ENCODE data around the gene DCT.
A peak's percentile ranks its signal among the peaks of the same experiment; 100 is the strongest.
"Not testable (repeated sequence)": the region's sequence is repeated elsewhere in the genome, so short reads cannot be mapped to it uniquely, and the experiment has no call there.

Gene DCT

DNA sequence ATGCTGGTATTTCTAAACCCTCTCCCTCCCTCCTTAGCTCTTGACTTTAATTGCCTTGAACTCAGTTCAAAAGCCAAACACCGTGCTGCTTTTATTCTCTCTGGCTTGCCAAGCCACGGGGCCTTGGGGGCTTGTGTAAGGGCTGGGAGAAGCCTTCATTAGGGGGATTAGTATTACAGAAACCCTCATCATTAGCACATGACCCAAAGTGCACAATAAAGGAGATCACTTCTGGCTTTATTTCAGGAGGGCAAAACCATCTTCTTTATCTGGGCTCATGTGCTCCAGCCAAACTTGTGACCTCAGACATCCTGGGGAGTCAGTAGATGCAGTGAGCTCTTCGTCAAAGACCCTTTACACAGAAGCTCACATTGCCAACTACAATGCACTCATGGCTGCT lies at the start of gene DCT:
TSS of gene DCT (minus strand) at position 67 of the 400 bp plus-strand sequence. CDS start 427 bp downstream, outside the sequence.
- DNase-seq, result no peak

DNA sequence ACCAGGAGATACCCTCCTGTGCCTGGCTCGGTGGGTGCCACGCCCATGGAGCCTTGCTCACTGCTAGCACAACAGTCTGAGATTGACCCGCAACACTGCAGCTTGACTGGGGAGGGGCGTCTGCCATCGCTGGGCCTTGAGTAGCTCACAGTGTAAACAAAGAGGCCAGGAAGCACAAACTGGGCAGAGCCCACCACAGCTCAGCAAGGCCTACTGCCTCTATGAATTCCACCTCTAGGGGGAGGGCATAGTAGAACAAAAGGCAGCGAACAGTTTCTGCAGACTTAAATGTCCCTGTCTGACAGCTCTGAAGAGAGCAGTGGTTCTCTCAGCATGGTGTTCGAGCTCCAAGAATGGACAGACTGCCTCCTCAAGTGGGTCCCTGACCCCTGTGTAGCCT lies 47.5 kb upstream of the DCT start:
- not testable (repeated sequence) for DNase-seq

DNA sequence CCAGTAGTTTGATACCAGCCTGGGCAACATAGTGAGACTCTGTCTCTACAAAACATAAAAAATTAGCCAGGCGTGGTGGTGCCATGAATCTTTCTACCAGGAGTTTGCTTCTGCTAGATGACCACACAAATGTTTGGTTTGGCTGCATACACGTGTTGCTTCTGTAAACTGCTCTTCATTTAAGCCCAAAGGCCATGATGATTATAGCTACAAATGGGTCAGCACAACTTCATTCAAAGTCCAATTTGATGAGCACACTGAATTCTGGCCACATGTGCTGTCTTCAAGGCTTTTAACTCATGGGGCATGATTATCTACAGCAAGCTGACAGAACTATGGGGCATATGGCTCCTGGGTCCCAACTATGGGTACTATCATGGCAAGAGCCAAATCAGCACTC lies 46.3 kb upstream of the DCT start:
- no peak for DNase-seq

DNA sequence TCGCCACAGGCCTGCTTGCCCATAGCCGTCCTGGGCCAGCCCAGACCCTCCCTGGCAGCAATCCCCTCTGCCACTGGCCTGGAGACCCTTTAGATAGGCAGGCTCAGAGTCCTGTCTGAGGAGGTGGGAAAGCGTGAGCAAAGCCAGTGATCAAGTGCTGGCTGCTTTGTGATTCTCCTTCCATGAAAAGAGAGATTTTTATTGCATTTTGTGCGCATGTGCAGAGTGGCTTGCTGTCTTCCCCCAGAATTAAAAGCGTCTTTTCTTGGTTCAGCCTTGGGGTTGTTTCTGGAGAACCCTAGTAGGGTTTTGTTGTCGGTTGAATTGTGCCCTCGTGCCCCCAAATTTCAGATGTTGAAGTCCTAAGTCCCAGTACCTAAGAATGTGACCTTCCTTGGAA lies 44.9 kb upstream of the DCT start:
- DNase-seq, result no peak

DNA sequence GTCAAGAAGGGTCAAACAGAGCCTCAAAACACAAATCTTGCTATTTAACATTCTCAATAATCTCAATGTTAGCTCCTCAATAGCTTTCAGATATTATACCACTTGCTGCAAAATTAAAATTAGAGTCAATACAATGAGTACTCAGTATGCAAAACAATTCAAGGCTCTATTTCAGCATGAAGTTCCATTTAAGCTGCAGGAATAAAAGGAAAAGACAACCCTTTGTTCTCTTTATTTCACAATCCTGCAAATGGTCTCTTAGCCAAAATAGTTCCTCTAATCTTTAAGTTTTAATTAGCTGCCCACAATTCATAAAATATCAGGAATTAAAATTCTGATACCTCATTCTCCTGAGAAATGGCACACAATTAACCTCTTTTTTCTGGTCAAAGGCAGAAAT lies 40.5 kb upstream of the DCT start:
- no peak for DNase-seq

DNA sequence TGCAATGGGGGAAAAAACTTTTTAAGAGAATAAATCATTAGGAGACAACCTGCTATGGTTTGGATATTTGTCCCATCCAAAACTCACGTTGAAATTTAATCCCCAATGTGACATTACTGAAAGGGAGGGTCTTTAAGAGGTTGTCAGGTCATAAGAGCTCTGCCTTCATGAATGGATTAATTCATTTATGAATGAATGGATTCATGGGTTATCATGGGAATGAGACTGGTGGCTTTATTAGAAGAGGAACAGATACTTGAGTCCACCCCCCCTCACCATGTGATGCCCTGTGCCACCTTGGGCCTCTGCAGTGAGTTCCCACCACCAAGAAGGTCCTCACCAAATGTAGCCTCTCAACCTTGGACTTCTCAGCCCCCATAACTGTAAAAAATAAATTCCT lies 37.0 kb upstream of the DCT start:
- DNase-seq, result no peak

DNA sequence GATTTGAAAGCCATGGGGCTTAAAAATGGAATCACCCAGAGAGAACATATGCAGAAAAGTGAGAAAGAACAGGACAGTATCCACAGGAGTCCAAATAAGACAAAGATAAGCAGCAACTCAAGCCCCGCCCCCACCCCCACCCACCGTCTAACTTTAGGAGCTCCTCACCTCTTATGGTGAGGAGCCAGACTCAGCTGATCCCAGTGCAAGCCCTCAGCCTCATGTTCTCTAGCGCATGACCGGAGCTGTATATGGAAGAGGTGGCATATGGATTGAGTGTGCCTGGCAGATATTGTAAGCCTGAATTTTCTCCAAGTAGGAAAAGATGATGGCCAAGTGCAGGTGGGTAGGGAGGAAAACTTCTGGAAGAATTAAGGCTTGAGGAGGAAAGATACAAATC lies 36.4 kb upstream of the DCT start:
- DNase-seq, result no peak

DNA sequence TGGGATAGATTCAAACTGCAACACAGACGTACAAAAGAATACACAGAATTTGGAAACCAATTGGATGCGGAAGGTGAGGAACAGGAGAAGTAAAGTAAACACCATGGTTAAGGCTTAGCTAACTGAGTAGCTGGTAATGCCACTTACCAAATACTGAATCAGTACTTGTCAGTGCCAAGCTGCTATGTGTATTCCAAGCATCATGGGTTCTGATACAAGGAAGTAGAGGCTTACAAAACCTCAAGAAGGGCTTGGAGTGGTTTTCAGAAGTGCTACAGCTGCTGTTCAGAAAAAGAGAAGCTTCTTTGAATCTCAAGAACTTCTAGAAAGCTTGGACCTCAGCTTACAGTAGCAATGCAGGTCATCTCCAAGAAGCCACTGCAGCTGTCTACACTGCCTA lies 35.9 kb upstream of the DCT start:
- DNase-seq, result no peak

DNA sequence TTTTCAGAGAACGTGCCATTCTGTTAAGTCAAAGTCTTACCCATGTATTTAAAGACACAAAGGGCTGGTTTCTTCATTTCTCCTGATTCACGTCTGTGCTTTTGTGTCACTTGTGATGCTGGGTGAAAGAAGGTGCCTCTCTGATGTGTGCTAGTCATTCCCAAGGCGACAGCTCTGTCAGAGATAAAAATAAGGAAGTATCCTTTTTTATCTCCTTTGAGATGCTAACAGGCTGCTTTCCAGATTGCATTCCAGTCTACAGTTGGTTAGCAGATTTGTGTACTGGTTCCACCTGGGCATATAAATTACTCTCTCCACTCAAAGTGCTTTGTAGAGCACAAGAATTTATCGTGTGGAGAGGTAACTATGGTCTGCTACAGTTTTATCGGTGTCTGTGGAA lies 33.5 kb upstream of the DCT start:
- DNase-seq, result no peak

DNA sequence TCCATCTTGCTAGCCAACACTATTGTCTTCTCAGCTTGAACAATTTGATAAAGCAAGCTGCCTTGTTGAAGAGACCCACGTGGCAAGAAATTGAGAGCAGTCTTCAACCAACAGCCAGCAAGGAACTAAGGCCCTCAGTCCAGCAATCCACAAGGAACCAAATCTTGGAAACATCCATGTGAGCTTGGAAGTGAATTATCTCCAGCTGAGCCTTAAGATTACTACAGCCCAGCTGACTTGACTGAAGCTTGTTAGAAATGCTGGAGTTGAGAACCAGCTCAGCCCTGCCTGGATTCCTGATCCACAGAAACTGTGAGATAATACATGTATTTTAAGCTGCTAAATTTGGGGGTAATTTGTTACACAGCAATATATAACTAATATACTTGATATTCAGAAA lies 26.2 kb upstream of the DCT start:
- no peak for DNase-seq

DNA sequence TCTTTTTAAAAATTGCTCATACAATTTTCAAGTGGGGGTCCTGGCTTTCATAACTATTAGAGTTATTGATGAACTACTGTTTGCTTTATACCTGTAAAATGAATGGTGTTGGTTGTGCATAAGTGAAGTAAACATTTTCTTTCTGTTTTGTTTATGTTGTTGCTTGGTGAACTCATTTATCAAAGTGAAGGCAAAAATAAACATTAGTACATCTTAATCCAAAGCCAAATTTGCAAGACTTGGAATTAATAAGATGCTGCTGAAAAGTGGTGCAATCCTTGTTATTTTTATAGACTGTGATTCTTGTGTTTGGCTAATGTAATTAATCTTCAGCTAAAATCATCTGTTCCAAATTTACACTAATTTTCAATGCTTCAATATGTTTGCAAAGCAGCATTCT lies 24.4 kb upstream of the DCT start:
- DNase-seq, result no peak

DNA sequence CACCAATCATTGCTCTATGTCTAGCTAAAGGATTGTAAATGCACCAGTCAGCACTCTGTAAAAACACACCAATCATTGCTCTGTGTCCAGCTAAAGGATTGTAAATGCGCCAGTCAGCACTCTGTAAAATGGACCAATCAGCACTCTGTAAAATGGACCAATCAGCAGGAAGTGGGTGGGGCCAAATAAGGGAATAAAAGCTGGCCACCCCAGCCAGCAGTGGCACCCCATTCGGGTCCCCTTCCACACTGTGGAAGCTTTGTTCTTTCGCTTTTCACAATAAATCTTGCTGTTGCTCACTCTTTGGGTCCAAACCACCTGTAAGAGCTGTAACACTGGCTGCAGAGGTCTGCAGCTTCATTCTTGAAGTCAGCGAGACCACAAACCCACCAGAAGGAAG lies 19.3 kb upstream of the DCT start:
- DNase-seq, result not testable (repeated sequence)

DNA sequence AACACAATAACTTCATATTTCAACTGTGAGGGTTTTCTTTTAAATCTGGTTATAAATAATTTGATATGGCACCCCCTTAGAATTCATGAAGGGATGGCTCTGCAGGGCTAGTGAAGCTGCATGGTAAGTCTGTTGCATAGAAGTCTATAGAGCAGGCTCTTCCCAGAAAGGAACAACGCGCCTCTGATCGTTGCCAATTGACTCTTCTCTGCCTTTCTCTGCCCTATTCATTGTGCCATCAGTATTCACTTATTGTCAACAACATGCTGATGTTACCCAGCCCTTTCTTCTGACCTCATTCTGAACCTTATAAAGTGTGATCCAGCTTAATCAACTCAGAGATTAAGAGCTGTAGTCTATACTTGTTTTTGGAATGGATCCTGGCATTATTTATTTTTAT lies 16.3 kb upstream of the DCT start:
- DNase-seq, result no peak

DNA sequence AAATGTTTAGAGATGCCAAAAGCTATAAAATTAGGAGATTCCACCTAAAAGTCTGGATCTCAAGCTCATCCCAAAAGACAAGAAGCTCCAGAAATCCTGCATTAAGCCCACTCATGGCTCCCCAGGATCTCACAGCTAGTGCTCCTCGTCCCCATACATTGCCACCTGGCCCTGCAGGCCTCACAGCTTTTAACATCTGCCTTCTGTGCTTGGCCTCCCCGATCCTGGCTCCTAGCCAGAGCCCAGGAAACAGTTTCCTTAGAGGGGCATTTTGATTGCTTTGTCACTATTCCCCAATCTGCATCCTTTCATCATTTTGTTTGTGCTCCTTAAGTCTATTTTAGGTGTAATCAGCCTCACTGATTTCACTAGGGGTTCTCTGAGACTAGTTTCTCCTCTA lies 14.5 kb upstream of the DCT start:
- no peak for DNase-seq

DNA sequence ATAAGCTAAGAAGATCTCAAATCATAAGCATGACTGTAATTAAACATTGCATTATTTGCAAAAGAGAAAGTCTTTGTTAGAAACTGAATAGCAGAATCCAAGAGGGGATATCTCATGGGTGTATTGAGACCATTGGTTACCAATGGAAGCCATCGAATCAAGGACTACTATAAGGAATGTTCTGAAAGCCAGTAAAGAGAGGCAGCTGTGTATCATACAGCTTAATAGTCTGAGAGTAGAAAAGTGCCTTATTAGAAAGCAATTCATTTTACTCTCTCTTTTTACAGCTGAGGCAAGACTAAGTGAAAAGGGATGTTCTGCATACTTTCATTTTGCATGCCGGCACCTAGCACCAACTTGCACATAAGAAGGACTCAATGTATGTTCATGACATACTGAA lies 7.6 kb upstream of the DCT start:
- no peak for DNase-seq

DNA sequence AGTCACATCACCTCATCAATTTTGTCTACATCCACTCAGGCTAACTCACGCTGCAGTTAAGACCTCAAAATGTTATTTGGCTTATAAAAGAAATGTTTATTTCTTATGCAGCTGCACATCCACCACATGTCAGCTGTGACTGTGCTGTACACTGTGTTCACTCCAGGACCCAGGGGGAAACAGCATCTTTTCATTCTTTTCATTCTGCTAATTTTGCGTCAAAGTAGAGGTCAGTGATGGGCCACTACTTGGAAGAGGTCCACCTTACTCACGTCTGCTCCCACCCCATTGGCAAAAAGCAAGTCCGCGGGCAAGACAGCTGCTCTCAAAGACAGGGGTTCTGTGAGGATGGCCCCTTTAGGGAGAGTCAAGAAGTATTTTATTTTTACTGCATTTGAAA lies 4.5 kb upstream of the DCT start:
- DNase-seq, result no peak

DNA sequence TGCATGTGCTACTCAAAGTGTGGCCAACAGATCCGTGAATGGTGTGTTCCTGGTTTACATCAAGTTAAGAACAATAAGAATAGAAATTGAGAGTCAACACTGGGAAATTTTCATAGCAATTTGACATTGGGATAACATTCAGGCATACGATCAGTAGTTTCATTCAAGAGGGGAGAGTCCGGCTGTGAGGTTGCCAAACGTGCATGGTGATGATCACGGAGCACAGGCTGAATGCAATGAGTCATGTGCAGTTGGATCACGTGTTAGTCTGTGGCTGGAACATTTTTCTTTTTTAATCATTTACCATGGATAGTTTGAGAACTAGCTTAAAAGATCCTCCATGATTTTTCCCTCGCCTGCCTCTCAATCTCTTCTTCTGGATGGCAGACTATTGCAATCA lies 2.5 kb upstream of the DCT start:
- no peak for DNase-seq

DNA sequence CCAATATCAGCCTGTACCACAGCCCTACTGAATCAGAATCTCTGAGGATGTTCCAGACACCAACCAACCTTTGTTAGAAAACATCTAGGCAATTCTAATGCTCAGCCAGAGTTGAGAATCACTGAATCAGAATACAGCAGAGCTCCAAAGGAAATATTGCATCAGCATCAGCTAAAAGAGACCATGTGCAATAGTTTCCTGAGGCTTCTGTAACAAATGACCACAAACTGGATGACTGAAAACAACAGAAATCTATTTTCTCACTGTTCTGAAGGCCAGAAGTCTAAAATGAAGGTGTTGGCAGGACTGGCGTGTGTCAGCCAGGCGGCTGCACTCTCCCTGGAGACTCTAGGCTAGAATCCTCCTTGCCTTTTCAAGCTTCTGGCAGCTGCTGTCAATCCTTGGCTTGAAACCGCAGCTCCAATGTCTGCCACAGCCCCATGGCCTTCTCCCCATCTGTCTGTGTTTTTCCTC lies 1.2 kb upstream of the DCT start:
- DNase-seq, result no peak

DNA sequence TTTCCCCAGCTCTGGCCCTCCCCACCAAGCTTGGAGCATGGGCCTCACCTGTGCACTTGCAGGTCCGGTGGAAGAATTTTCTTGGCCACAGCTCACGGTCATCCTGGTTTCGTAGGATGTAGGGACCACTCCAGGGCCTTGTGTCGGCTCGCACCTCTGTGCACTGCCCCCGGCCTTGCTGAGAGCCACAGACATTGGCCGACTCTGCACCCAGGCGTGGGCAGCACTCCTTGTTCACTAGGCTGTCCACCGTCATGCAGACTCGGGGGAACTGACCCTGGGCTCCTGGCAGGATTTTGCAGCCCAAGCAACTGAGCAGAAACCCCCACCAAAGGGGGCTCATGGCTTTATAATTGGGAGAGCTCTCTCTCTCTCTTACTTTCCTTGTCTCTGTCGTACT lies 569 bp downstream of the DCT start:
- DNase-seq, result no peak

DNA sequence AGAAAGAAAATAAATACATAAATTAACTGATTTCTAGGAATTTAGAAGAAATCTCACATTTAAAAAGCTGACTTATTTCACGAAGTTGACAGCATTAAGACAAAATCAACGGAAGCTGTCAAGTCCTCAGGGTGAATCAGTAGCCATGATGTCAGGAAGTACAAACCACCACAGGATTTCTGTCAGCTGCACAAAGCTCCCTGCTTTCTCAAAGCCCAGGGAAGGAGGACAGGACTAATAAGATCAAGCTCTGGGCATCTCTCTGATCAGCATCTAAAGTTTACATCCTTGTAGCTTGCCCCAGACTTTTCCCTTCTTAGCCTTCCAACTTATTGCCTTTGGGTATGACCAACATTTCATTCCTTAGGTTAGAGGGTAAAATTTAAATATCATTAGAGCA lies 9.4 kb downstream of the DCT start:
- DNase-seq, result no peak

DNA sequence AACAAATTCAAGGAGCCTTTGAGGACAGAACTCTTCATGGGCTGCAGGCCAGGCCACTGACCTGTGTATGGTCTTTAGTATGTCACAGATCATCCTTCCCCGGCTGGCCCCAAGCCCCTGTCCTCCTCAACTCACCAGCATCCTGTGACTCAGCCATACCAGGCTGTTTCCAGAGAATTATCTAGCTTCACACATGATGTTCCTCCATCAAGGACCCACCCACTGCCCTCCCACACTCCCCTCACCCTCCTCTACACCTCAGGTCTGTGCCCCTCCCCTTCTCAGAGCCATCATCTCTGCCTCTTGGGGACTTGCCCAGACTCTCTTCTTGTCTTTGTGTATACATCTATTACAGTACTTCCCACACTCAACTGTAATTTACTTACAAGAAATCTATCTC lies 14.7 kb downstream of the DCT start:
- DNase-seq, result peak; percentile 3

DNA sequence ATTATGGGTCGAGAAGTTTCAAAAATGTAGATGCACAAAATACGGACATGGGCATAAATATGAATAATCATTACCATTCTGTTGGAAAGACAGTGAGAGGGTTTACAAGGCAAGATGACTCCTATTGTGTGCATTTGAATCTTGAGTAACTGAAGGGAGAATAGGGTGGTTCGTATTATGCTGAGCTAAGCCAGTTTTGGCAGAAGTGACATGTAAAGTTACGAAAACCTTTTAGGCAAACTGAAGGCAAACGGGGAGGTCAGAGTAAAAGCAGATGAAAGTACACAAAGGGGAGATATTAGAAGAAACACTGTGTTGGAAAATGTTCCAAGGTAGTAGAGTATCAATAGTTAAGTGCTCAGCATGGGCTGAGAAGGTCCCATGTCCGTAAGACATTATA lies 16.8 kb downstream of the DCT start:
- no peak for DNase-seq

DNA sequence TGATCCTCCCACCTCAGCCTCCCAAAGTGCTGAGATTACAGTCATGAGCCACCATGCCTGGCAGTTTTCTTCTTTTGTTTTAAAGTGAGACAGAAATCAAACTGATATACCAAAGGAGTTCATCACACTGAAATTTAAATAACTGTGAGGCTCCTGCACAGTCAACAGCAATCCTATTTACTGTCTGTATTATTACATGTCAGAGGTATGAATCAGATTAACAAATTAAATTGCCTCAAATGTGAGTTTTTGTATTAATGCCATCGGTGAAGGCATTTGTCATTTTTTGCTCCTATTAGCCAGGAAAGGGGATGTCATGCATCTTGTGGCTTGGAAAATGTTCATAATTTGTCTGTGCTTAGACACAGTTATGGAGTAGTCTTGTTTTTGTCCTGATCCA lies 20.4 kb downstream of the DCT start:
- DNase-seq, result no peak

DNA sequence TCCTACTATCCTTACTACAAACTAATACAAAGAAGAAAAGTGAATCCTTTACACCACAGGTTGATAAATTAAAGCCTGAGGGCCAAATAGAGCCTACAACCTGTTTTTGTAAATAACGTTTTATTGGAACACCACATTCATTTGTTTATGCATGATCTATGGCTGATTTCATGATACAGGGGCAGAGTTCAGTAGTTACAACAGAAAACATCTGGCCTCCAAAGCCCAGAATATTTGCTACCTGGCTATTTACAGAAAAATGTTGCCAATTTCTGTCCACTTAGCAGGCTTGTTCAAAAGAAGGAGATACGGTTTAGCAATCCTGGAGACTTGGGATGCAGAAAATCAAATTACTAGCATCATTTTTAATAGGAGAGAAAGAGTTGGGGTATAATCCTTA lies 24.1 kb downstream of the DCT start:
- DNase-seq, result no peak

DNA sequence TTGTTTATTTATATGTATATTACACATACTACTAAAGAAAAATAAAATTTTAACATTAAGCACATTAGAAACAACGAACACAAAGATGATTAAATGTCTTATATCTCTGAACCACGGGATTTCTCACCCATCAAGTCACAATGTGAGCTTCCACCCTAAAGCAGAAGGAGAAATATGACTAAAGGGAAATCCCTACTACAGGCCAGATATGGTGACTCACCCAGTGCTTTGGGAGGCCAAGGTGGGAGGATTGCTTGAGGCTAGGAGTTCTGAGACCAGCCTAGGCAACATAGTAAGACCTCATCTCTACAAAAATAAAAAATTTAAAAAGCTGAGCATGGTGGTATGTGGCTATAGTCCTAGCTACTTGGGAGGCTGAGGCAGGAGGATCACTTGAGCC lies 24.6 kb downstream of the DCT start:
- no peak for DNase-seq

DNA sequence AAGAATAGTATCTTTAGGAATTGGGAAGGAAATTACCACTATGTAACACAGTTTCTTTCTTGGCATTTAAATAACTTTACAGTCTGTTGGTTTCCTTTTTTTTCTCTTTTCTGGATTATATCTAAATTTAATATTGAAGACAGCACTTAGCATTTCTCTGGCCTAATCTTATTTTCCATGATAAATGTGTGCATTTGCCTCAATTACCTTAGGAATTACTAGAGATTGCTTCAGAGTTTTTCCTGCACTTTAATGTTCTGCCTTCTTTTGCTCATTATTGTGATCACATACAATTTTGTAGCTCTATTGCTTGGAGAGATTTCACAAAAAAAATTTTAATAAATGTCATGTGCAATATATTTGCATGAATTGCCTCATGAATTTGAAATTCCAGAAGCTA lies 25.1 kb downstream of the DCT start:
- DNase-seq, result no peak
